ENCODE data around the gene ARHGEF28. TPM values are rescaled to one million over a fixed set of nuclear protein-coding genes. Genes with fewer than 3 reads are reported as not detected.

Gene ARHGEF28
- total RNA-seq, 1 donor from 2014 or later, result not detected

DNA sequence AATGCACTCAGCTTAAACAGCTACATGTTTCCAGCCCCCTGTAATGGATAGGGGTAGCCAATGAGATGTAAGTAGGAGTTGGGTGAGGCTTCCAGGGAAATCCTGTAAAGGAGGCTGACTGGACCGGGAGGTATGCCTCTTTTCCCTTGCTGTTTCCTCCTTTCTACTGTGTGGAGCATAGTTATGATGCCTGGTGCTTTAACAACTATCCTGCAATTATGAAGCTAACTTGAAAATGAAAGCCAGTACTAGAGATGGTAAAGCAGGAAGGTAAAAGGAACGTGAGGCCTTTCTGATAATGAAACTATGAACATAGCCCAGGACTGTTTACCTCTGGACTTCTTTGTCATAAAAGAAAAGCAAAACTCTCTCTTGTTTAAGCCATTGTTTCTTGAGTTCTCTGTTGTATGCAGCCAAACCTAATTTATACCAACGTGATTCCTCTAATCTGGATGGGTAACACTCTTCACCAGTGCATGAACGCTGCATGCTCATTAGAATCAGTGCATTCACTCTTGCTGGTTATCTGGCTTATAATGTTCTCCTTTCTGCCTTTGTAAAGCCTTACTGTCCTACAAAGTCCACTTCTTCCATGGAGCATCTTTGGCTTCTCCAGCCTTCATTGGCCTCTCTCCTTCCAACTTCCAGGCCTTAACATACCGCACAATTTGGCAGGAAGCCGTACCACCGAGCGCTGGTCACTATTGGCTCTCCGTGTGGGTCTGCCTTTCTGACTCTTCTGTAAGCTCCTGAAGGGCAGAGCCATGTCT is 8.3 kb upstream of the ARHGEF28 start:
- intact Hi-C loops (cut with micrococcal nuclease), result no loop called here

GRCh38 chr5:73619606-73620333 is 6.2 kb upstream of the ARHGEF28 start:
- intact Hi-C loops (cut with micrococcal nuclease), result no loop called here

DNA sequence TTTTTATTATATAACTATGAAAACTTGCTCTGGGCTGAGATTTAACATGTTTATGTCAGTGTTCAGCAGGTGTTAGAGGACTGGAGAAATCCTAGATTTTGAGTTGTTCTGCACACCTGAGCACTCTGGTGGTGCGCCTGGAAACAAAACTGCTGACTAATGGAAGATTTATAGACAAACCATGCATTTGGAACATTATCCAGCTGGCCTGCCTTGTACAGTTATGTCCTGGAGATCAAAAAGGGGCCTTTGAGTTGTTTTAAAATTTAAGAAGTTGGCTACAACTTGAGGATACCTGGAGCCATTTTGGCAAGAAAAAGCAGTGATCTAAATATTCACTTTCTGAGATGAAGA is 5.7 kb upstream of the ARHGEF28 start:
- intact Hi-C loops (cut with micrococcal nuclease), result no loop called here

GRCh38 chr5:73623060-73623459 is 2.9 kb upstream of the ARHGEF28 start:
- intact Hi-C loops (cut with micrococcal nuclease), result no loop called here

DNA sequence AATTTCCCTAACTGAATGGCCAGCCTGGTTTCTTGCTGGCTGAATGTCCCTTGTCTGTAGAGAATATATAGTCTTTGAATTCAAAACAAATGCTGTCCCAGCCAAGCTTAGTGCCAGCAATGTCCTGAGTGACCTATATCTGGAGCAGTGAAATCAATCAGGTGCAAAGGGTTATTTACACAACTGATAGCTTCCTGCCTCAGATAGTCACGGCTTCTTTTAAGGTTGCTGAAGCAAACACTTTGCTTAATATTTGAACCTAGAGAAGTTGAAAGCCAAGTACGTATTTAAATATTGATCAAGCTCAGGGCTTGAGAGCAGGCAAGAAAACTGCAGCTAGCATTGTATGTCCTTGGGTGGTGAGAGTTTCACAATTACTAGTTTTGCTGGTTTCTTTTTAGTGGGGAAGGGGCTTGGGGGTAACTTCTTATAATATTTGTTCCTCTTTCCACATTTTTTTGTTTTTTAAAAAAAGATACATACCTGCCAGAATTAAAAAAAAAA is 2.0 kb upstream of the ARHGEF28 start:
- intact Hi-C loops (cut with micrococcal nuclease), result no loop called here

- intact Hi-C loops (cut with micrococcal nuclease), result no loop called here
These were observed 1.1 kb upstream of the ARHGEF28 start for GRCh38 chr5:73624888-73625287.

- intact Hi-C loops (cut with micrococcal nuclease), result no loop called here
These were observed 538 bp upstream of the ARHGEF28 start for GRCh38 chr5:73625372-73625943.

DNA sequence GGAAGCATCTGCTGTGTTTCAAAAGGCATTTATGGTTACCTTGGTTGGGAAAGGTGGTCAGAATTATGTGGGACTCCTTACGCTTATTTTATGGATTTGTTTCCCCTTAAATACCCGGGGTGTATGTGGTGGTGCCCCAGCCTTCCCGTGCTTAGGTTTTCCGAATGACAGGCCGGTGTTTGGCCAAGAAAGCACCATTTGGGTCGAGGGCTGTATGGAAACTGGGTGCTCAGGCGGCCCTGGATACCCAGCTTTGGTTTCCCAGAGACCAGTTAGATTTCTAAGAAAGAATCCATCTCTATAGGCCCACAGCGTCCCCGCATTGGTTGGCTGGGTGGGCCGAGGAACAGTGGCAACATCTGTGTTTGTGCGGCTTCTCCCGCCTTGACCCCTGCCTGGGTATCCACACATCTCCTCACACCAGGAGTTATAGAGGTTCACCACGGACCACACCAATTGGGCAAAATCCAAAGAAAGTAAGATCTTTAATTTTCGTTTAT is 868 bp downstream of the ARHGEF28 start:
- intact Hi-C loops (cut with micrococcal nuclease), result no loop called here

DNA sequence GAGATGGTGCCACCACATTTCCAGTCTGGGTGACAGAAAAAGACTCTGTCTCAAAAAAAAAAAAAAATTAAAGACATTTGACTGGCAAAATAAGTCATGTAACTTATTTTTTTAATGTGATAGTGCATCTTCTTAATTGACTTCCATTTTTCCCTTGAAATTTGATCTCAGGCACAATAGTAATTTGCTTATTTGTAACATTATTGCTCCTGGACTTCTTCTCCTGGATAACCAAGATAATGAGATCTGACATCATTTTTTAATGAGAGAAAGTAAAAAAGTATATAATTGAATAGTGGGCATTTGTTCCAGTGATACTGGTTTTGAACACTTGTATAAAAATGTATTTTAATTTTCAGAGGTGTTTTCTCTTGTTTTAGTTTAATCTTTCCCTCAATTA is 3.5 kb downstream of the ARHGEF28 start:
- intact Hi-C loops (cut with micrococcal nuclease), result no loop called here

GRCh38 chr5:73630765-73631164 is 4.8 kb downstream of the ARHGEF28 start:
- intact Hi-C loops (cut with micrococcal nuclease), result no loop called here

DNA sequence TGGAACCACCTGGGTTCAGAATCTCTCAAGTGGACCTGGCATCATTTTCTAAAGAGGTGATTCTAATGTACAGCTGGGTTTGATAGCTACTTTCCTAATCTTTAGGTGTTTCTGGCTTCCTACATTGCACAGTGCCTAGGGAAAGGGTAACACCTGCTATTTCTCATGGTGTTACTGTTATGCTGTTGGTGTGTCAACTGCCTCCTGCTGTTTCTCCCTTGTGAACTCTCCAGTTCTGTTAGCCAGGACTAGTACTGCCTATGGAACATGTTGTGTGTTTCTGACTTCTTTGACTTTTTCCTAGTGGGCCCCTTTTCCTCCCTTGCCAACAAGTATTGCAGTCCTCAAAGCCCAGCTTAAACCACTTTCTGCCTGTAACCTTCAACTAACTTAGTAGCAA is 5.5 kb downstream of the ARHGEF28 start:
- intact Hi-C loops (cut with micrococcal nuclease), result no loop called here

GRCh38 chr5:73633060-73633459 is 7.1 kb downstream of the ARHGEF28 start:
- intact Hi-C loops (cut with micrococcal nuclease), result no loop called here

DNA sequence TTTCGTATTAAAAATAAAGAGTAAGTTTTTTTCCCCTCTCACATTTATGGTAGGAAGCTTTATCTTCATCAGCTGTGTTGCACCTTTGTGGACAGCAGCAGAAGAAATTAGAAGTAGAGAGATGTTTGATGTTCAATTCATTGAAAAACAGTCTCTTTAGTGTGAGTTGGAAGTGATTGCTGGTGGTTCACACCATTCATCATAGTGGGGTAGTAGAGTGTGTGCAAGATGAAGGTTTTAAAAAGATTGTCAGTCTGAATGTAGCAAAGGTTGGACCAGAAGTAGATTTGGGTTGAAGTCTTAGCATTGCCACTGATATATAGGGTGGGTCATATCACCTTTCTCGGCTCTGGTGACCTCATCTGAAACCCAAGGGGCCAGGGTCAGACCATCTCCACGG is 10.4 kb downstream of the ARHGEF28 start:
- intact Hi-C loops (cut with micrococcal nuclease), result no loop called here

DNA sequence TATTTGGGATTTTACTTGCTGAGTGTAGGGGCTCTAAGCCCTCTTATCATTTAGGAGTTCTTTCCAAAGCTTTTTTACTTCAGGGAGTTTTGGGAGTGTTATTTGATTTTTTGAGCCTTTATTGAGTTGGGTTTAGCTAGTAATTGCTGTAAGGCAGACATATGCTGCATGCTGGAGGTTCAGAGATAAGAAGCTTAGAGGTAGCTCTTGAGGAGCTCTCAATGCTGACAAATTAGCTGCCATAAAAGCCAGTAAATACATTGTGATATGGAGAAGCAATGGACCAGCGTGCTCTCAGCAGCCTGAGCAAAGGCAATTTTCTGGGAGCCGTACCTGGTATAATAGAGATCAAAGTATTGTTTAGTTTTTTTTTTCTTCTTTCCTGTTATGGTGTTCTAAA is 11.6 kb downstream of the ARHGEF28 start:
- intact Hi-C loops (cut with micrococcal nuclease), result no loop called here

DNA sequence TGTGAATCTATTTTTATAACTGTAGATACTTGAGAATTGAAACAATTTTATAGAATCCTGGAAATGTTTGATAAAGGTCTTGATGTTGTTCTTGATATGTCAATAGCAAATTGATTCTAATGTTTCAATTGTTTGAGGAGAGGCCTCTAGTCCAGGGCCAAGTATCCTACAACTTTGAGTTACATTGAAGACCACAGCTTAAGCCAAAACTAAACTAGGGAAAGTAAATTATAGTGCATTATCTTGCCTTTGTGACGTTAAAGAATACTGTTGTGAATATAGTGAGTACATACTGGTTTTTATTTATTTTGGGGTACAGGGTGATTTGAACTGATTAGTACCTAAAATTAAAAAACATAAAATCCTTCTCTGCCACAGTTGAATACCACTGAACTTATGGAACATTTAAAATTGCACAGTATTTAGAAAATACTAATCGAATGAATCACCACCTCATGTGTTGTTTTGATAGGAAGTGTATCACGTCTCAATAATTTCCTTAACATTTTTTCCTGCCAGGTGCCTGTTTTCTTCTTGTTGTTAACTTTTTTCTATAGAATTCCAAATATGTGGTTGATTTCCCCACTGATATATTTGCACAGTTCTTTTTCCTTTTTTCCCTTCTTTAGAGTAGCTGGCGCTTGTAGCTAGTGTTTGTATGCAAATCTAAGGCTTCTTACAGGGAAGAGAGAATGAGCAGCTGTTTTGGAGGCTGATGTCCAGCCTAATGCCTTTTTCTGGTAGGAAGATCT is 12.5 kb downstream of the ARHGEF28 start:
- intact Hi-C loops (cut with micrococcal nuclease), result no loop called here

DNA sequence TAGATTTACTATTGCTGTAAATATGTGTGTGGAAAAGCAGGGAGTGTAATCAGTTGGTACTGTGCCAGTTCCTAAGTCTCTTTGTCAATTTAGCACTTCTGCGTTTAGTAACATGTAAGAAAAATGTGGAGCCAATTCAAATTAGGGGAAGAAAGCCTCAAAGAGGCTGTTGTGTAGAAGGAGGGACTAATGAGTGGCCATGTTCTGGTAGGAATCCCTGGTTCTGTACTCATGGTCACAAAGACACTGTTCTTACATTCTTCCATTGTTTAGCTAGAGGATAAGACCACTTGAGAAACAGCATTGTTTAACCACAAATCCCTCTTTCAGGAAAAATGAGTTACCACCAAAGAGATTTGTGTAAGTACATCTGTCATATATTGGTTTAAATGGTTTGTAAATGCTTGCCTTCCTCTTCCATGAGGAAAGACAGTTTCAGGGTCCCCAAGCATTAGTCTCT is 14.9 kb downstream of the ARHGEF28 start:
- intact Hi-C loops (cut with micrococcal nuclease), result no loop called here

DNA sequence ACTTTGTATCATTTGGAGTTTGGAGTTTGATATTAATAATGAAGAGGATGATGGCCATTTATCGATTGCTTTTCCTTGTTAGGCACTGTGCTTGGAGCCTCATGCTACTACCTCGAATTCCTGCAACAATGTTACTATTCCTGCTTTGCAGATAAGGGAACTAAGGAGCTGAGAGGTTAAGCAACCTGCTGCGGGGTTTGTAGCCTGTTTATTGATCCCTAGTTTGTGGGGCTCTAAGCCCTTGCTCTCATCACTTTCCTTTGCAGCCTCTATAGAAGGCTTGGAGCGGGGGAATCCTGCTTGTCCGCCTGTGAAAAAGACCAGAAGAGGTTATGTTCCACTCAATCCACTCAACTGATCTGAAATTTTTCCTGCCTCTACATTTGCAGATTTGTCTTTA is 15.8 kb downstream of the ARHGEF28 start:
- intact Hi-C loops (cut with micrococcal nuclease), result no loop called here

DNA sequence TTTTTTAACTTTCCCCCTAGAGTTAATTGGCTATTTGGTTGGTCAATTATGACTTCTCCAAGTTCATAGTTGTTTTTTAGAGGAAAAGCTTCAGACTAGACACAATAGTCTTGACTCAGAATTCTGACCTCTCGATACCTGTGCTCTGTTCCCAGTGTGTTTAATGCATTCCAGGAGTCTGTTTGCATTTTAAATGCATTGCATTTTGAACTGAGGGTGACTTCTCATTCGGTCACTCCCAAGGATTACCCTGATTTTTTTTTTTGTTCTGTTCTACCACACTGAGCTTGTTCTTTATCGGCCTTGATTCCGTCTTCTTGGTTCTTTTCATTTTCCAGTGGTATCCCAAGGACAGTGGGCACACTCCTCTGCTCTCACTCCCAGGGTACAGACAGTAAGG is 16.3 kb downstream of the ARHGEF28 start:
- intact Hi-C loops (cut with micrococcal nuclease), result no loop called here

- intact Hi-C loops (cut with micrococcal nuclease), result no loop called here
These were observed 18.5 kb downstream of the ARHGEF28 start for GRCh38 chr5:73644385-73644963.

- intact Hi-C loops (cut with micrococcal nuclease), result no loop called here
These were observed 21.7 kb downstream of the ARHGEF28 start for GRCh38 chr5:73647721-73648120.

- intact Hi-C loops (cut with micrococcal nuclease), result no loop called here
These were observed 22.5 kb downstream of the ARHGEF28 start for GRCh38 chr5:73648515-73648914.
